H1 (cell line): ENCODE measurements around the gene FBXW8. TPM values are rescaled to one million over a fixed set of nuclear protein-coding genes. Genes with fewer than 3 reads are reported as not detected.

Source experiments
- CTCF ChIA-PET: fragments of 300-600 bp; sonication (Branson Sonifier 250); formaldehyde crosslinking; loops from one replicate; lab custom pipeline; 2021; ENCODE audit not compliant: partially characterized antibody; lab: Charles Lee
- POLR2A ChIA-PET: fragments of 300-600 bp; sonication (Branson Sonifier 250); formaldehyde crosslinking; loops from one replicate; lab custom pipeline; 2021; ENCODE audit warnings: inconsistent platforms; ENCODE audit not compliant: partially characterized antibody; lab: Charles Lee
- DNase-seq, 2 experiments: peaks; one replicate each; pipeline versions ENCODE4 v3.0.0 to v3.0.0-alpha.2; 2010 to 2022; ENCODE audit warnings: low spot score in 2 of 2, low read depth in 1 of 2, mixed read lengths in 1 of 2
- FAIRE-seq: peaks from 2 replicates; lab custom pipeline; 2011; peaks lifted over from hg19 to GRCh38; lab: Jason Lieb, UNC
- H2AFZ ChIP-seq: 2 replicates; pipeline ENCODE4 v1.8.1; 2012; ENCODE audit warnings: low read length, inconsistent platforms
- H2AK5ac ChIP-seq: 2 replicates; pipeline ENCODE4 v1.6.1; 2013; ENCODE audit warnings: low read depth, low read length
- H2BK120ac ChIP-seq: replicated peaks from 2 replicates; pipeline ENCODE3; 2013; ENCODE audit warnings: low read depth, low read length, inconsistent platforms
- H2BK12ac ChIP-seq: 2 replicates; pipeline ENCODE4 v1.6.1; 2013; ENCODE audit warnings: low read depth, low read length
- H2BK15ac ChIP-seq: 2 replicates; pipeline ENCODE4 v1.6.1; 2013; ENCODE audit warnings: low read length
- H2BK20ac ChIP-seq: 2 replicates; pipeline ENCODE4 v1.6.1; 2013; ENCODE audit warnings: low read length
- H2BK5ac ChIP-seq: 2 replicates; pipeline ENCODE4 v1.6.1; 2013; ENCODE audit warnings: low read depth, low read length
- H3K14ac ChIP-seq: 2 replicates; pipeline ENCODE4 v1.6.1; 2013; ENCODE audit warnings: inconsistent platforms; ENCODE audit not compliant: insufficient read length
- H3K18ac ChIP-seq: 2 replicates; pipeline ENCODE4 v1.6.1; 2013; ENCODE audit warnings: low read length; ENCODE audit errors: extremely low read depth
- H3K23ac ChIP-seq: 2 replicates; pipeline ENCODE4 v1.6.1; 2013; ENCODE audit warnings: inconsistent platforms; ENCODE audit not compliant: insufficient read length
- H3K23me2 ChIP-seq: 2 replicates; pipeline ENCODE4 v1.6.1; 2013; ENCODE audit warnings: low read depth, low read length
- H3K27ac ChIP-seq: 2 replicates; pipeline ENCODE4 v1.6.1; 2011; ENCODE audit warnings: low read depth, low read length, inconsistent platforms
- H3K27me3 ChIP-seq, 4 experiments: replicated peaks in 1 of 4; 1 replicate in 1 of 4; 2 replicates in 3 of 4; pipeline versions ENCODE4 v1.6.1 to v1.8.1; 2011 to 2013; ENCODE audit warnings: low read length in 3 of 4, mild to moderate bottlenecking in 3 of 4, inconsistent platforms in 2 of 4, mixed read lengths in 2 of 4, moderate library complexity in 1 of 4; ENCODE audit not compliant: control insufficient read depth in 3 of 4, insufficient read depth in 3 of 4; ENCODE audit errors: extremely low read depth in 1 of 4
- H3K36me3 ChIP-seq, 4 experiments: 2 replicates each; pipeline versions ENCODE4 v1.6.1 to v1.8.1; 2011 to 2013; ENCODE audit warnings: mild to moderate bottlenecking in 4 of 4, low read length in 3 of 4, moderate library complexity in 2 of 4, control low read depth in 1 of 4, inconsistent platforms in 1 of 4; ENCODE audit not compliant: insufficient read depth in 4 of 4, control insufficient read depth in 2 of 4
- H3K4ac ChIP-seq: replicated peaks from 2 replicates; pipeline ENCODE3; 2013; ENCODE audit warnings: low read length, low read depth, mixed read lengths, inconsistent platforms; ENCODE audit not compliant: insufficient read length
- H3K4me1 ChIP-seq, 4 experiments: replicated peaks in 1 of 4; 1 replicate in 1 of 4; 2 replicates in 3 of 4; pipeline versions ENCODE4 v1.6.1 to v1.8.1; 2011 to 2013; ENCODE audit warnings: low read length in 3 of 4, inconsistent platforms in 2 of 4, mixed read lengths in 1 of 4; ENCODE audit not compliant: insufficient read depth in 4 of 4, control insufficient read depth in 3 of 4
- H3K4me2 ChIP-seq, 2 experiments: 2 replicates each; pipeline versions ENCODE4 v1.6.1 to v1.8.1; 2011 to 2013; ENCODE audit warnings: low read depth in 2 of 2, low read length in 2 of 2, control low read depth in 1 of 2, inconsistent platforms in 1 of 2, mild to moderate bottlenecking in 1 of 2; ENCODE audit not compliant: insufficient read depth in 1 of 2
- H3K4me3 ChIP-seq, 4 experiments: fragments of 200-600, 300-600 bp in 1 of 4; sonication (generic), shearing (Covaris generic), sonication (Bioruptor Twin) in 1 of 4; 2 replicates each; pipeline versions ENCODE4 v1.5.1 to v1.8.1; 2011 to 2016; ENCODE audit warnings: low read length in 4 of 4, low read depth in 3 of 4, control low read depth in 2 of 4, inconsistent platforms in 2 of 4, mild to moderate bottlenecking in 2 of 4, mixed read lengths in 1 of 4, moderate library complexity in 1 of 4; ENCODE audit not compliant: insufficient read depth in 2 of 4; ENCODE audit errors: extremely low read depth in 1 of 4
- H3K56ac ChIP-seq: replicated peaks from 2 replicates; pipeline ENCODE3; 2013; ENCODE audit warnings: low read depth, mild to moderate bottlenecking, mixed read lengths, low read length, inconsistent platforms; ENCODE audit not compliant: insufficient read length
- H3K79me1 ChIP-seq: 2 replicates; pipeline ENCODE4 v1.6.1; 2013; ENCODE audit warnings: low read depth, low read length, control low read depth
- H3K79me2 ChIP-seq, 2 experiments: 2 replicates each; pipeline versions ENCODE4 v1.6.1 to v1.8.1; 2012 to 2013; ENCODE audit warnings: low read length in 2 of 2, mild to moderate bottlenecking in 2 of 2, inconsistent platforms in 1 of 2; ENCODE audit not compliant: insufficient read depth in 2 of 2, control insufficient read depth in 1 of 2
- H3K9ac ChIP-seq, 4 experiments: replicated peaks in 1 of 4; 1 replicate in 1 of 4; 2 replicates in 3 of 4; pipeline versions ENCODE4 v1.6.1 to v1.8.1; 2011 to 2013; ENCODE audit warnings: low read depth in 3 of 4, low read length in 3 of 4, control low read depth in 2 of 4, mild to moderate bottlenecking in 2 of 4, moderate library complexity in 2 of 4, inconsistent platforms in 1 of 4; ENCODE audit errors: extremely low read depth in 1 of 4
- H3K9me3 ChIP-seq, 2 experiments: 2 replicates each; pipeline versions ENCODE4 v1.6.1 to v1.8.1; 2012 to 2013; ENCODE audit warnings: mild to moderate bottlenecking in 2 of 2, moderate library complexity in 2 of 2, control low read depth in 1 of 2, inconsistent platforms in 1 of 2, low read depth in 1 of 2, low read length in 1 of 2, mixed read lengths in 1 of 2; ENCODE audit not compliant: insufficient read depth in 2 of 2
- H4K20me1 ChIP-seq, 2 experiments: replicated peaks in 1 of 2; 2 replicates each; pipeline versions ENCODE3 to v1.8.1; 2011 to 2013; ENCODE audit warnings: inconsistent platforms in 2 of 2, low read length in 2 of 2, mild to moderate bottlenecking in 1 of 2; ENCODE audit not compliant: insufficient read depth in 2 of 2, control insufficient read depth in 1 of 2
- H4K5ac ChIP-seq: 2 replicates; pipeline ENCODE4 v1.6.1; 2013; ENCODE audit warnings: low read length, low read depth, mixed read lengths, inconsistent platforms; ENCODE audit not compliant: insufficient read length
- H4K8ac ChIP-seq: 2 replicates; pipeline ENCODE4 v1.8.0; 2013; ENCODE audit warnings: mild to moderate bottlenecking, moderate library complexity, low read length, inconsistent platforms; ENCODE audit not compliant: insufficient read depth; ENCODE audit errors: extremely low read depth
- H4K91ac ChIP-seq: replicated peaks from 2 replicates; pipeline ENCODE3; 2013; ENCODE audit warnings: low read length, mixed read lengths, inconsistent platforms; ENCODE audit not compliant: insufficient read length
- FOSL1 ChIP-seq: IDR thresholded peaks from 2 replicates; pipeline ENCODE4 v1.6.1; 2011; ENCODE audit warnings: mild to moderate bottlenecking, low read depth, low read length, moderate library complexity; ENCODE audit not compliant: insufficient read depth
- SP1 ChIP-seq: IDR thresholded peaks from 2 replicates; pipeline ENCODE4 v1.6.1; 2011; ENCODE audit warnings: low read depth, low read length
- YY1 ChIP-seq: IDR thresholded peaks from 2 replicates; pipeline ENCODE4 v1.6.1; 2011; ENCODE audit warnings: low read depth, mild to moderate bottlenecking, low read length
- WGBS, 2 experiments: shearing (Covaris generic) in 1 of 2; methylation state at CpG; one replicate each; pipeline versions ENCODE4 v1.1.6 to v1.1.7; 2013 to 2015; ENCODE audit warnings: low lambda C conversion rate in 2 of 2, mixed read lengths in 2 of 2, inconsistent platforms in 1 of 2, low coverage in 1 of 2, missing lambda C conversion rate in 1 of 2; ENCODE audit not compliant: insufficient replicate concordance in 2 of 2, insufficient coverage in 1 of 2, insufficient read length in 1 of 2; ENCODE audit errors: extremely low coverage in 1 of 2, missing lambda C conversion rate in 1 of 2; 5-methylcytosine and 5-hydroxymethylcytosine counted together
- polyA plus RNA-seq, 7 experiments: library from polyadenylated mRNA; depleted of rRNA in 3 of 7; stranded (reverse) in 5 of 7; unstranded in 2 of 7; fragments of >200 nt in 5 of 7; fragments of 200-250 nt in 2 of 7; gene quantifications; 1 replicate in 5 of 7; 2 replicates in 1 of 7; 4 replicates in 1 of 7; pipeline versions ENCODE4 v1.2.1 to v1.2.3, GENCODE V29; 2011 to 2013; ENCODE audit warnings: missing spikeins in 2 of 7, mixed read lengths in 2 of 7
- total RNA-seq: library from RNA; stranded (reverse); fragmentation: NEBNext Ultra II Directional; extraction: Animal tissue kit (Norgen Biotek cat#: 25700); gene quantifications from 2 replicates; pipeline ENCODE4 v1.2.1, GENCODE V29; 2021
- TF ChIP-seq, protein P1 (sequence below): IDR thresholded peaks from 2 replicates; pipeline ENCODE4 v1.6.1; 2012; ENCODE audit warnings: low read length, inconsistent platforms
- TF ChIP-seq, protein P2 (sequence below): IDR thresholded peaks from 2 replicates; pipeline ENCODE4 v1.6.1; 2012; ENCODE audit warnings: inconsistent platforms

FBXW8 gene
- total and polyA plus RNA-seq, 2 of the 8 experiments (the other 6 are each of a cell fraction or from before 2014, with no cell fraction given), result 15.8 to 16.0 TPM

DNA sequence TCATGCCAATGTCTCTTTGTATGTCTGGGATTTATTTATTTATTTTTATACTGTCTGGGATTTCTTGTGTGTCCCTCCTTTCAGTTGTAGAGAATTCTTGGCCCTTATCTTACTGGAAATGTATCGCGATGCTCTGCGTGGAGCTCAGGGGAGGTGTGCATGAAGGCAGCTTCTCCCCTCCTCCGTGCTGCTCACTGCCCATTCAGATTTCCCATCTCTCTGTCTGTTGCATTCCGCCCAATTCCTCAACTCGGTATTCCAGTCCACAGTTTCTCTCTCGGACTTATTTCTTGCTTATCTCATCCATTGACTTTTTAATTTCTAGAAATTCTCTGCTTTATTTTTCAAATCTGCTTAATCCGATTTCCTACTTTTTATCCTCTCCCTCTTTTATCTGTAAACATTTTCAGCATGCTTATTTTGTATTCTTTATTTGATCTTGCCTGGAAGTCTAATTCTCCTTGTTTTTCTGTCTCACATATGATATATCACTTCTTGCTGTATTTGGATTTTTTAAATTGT is 93.2 kb downstream of the FBXW8 start:
- FAIRE-seq (no peak), DNase-seq (no peak)
- H3K79me2 ChIP-seq, result no peaks in the 10 kb centered on the region
- no peak overlapping the region for H2BK15ac ChIP-seq
- peaks cover 0 to 24% (median 2%) of the 10 kb centered on the region in 4 experiments; a peak in 3 of 7 replicates for H3K4me1 ChIP-seq
- H2BK5ac ChIP-seq, result no peak overlapping the region
- H3K23ac ChIP-seq, result no peak overlapping the region
- no peak overlapping the region for H4K91ac ChIP-seq
- no peak overlapping the region for H4K5ac ChIP-seq
- peaks cover 0 to 2% of the 10 kb centered on the region in 2 experiments for H4K20me1 ChIP-seq
- H3K27me3 ChIP-seq, result no peaks in the 10 kb centered on the region
- no peak overlapping the region for H2BK20ac ChIP-seq
- TF ChIP-seq, protein P1, sequence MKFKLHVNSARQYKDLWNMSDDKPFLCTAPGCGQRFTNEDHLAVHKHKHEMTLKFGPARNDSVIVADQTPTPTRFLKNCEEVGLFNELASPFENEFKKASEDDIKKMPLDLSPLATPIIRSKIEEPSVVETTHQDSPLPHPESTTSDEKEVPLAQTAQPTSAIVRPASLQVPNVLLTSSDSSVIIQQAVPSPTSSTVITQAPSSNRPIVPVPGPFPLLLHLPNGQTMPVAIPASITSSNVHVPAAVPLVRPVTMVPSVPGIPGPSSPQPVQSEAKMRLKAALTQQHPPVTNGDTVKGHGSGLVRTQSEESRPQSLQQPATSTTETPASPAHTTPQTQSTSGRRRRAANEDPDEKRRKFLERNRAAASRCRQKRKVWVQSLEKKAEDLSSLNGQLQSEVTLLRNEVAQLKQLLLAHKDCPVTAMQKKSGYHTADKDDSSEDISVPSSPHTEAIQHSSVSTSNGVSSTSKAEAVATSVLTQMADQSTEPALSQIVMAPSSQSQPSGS, result no peak
- TF ChIP-seq YY1 (no peak), SP1 (no peak), FOSL1 (no peak)
- TF ChIP-seq, protein P2, sequence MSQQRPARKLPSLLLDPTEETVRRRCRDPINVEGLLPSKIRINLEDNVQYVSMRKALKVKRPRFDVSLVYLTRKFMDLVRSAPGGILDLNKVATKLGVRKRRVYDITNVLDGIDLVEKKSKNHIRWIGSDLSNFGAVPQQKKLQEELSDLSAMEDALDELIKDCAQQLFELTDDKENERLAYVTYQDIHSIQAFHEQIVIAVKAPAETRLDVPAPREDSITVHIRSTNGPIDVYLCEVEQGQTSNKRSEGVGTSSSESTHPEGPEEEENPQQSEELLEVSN, result no peak
- no peak overlapping the region for H3K18ac ChIP-seq
- H3K27ac ChIP-seq, result no peak overlapping the region
- no peak overlapping the region for H4K8ac ChIP-seq
- H3K4ac ChIP-seq, result no peak overlapping the region
- no peaks in the 10 kb centered on the region for H3K9me3 ChIP-seq
- POLR2A ChIA-PET, result interaction anchor here (1.1 kb wide), 1 partner anchor 43 kb away, joined by 3 read pairs; no protein-coding TSS in a partner anchor
- no peak overlapping the region for H3K4me3 ChIP-seq
- H2BK12ac ChIP-seq, result no peak overlapping the region
- no peak overlapping the region for H3K14ac ChIP-seq
- no peaks in the 10 kb centered on the region; the same call in 1 of the 2 replicates for H3K79me1 ChIP-seq
- no peak overlapping the region for H2AFZ ChIP-seq
- no peak overlapping the region for H2AK5ac ChIP-seq
- CTCF ChIA-PET, result interaction anchor here (1.4 to 2.1 kb wide), 3 partner anchors 16 to 115 kb away, joined by 3 to 5 read pairs (median 5); no protein-coding TSS in a partner anchor
- H3K9ac ChIP-seq, result no peak overlapping the region
- H3K23me2 ChIP-seq, result no peaks in the 10 kb centered on the region; the same call in 1 of the 2 replicates
- H3K56ac ChIP-seq, result no peak overlapping the region
- 86% methylated on average over 8 of the region's 8 CpGs; no CpG with 5 or more reads in 1 of the 2 experiments for whole genome bisulfite sequencing, 2 experiments
- no peak overlapping the region for H2BK120ac ChIP-seq
- H3K36me3 ChIP-seq, result no peaks in the 10 kb centered on the region; a peak in 1 of 8 replicates
- no peak overlapping the region for H3K4me2 ChIP-seq
